H1 (cell line): Measurements from ENCODE around the gene TLR8. TPM values are rescaled to one million over a fixed set of nuclear protein-coding genes. Genes with fewer than 3 reads are reported as not detected.

ENCODE experiments used
- CTCF ChIA-PET: fragments of 300-600 bp; sonication (Branson Sonifier 250); formaldehyde crosslinking; loops from one replicate; lab custom pipeline; 2021; ENCODE audit not compliant: partially characterized antibody; lab: Charles Lee
- POLR2A ChIA-PET: fragments of 300-600 bp; sonication (Branson Sonifier 250); formaldehyde crosslinking; loops from one replicate; lab custom pipeline; 2021; ENCODE audit warnings: inconsistent platforms; ENCODE audit not compliant: partially characterized antibody; lab: Charles Lee
- DNase-seq, 2 experiments: peaks; one replicate each; pipeline versions ENCODE4 v3.0.0 to v3.0.0-alpha.2; 2010 to 2022; ENCODE audit warnings: low spot score in 2 of 2, low read depth in 1 of 2, mixed read lengths in 1 of 2
- FAIRE-seq: peaks from 2 replicates; lab custom pipeline; 2011; peaks lifted over from hg19 to GRCh38; lab: Jason Lieb, UNC
- H2AFZ ChIP-seq: 2 replicates; pipeline ENCODE4 v1.8.1; 2012; ENCODE audit warnings: low read length, inconsistent platforms
- H2AK5ac ChIP-seq: 2 replicates; pipeline ENCODE4 v1.6.1; 2013; ENCODE audit warnings: low read depth, low read length
- H2BK120ac ChIP-seq: replicated peaks from 2 replicates; pipeline ENCODE3; 2013; ENCODE audit warnings: low read depth, low read length, inconsistent platforms
- H2BK12ac ChIP-seq: 2 replicates; pipeline ENCODE4 v1.6.1; 2013; ENCODE audit warnings: low read depth, low read length
- H2BK15ac ChIP-seq: 2 replicates; pipeline ENCODE4 v1.6.1; 2013; ENCODE audit warnings: low read length
- H2BK20ac ChIP-seq: 2 replicates; pipeline ENCODE4 v1.6.1; 2013; ENCODE audit warnings: low read length
- H2BK5ac ChIP-seq: 2 replicates; pipeline ENCODE4 v1.6.1; 2013; ENCODE audit warnings: low read depth, low read length
- H3K14ac ChIP-seq: 2 replicates; pipeline ENCODE4 v1.6.1; 2013; ENCODE audit warnings: inconsistent platforms; ENCODE audit not compliant: insufficient read length
- H3K18ac ChIP-seq: 2 replicates; pipeline ENCODE4 v1.6.1; 2013; ENCODE audit warnings: low read length; ENCODE audit errors: extremely low read depth
- H3K23ac ChIP-seq: 2 replicates; pipeline ENCODE4 v1.6.1; 2013; ENCODE audit warnings: inconsistent platforms; ENCODE audit not compliant: insufficient read length
- H3K23me2 ChIP-seq: 2 replicates; pipeline ENCODE4 v1.6.1; 2013; ENCODE audit warnings: low read depth, low read length
- H3K27ac ChIP-seq: 2 replicates; pipeline ENCODE4 v1.6.1; 2011; ENCODE audit warnings: low read depth, low read length, inconsistent platforms
- H3K27me3 ChIP-seq, 4 experiments: replicated peaks in 1 of 4; 1 replicate in 1 of 4; 2 replicates in 3 of 4; pipeline versions ENCODE4 v1.6.1 to v1.8.1; 2011 to 2013; ENCODE audit warnings: low read length in 3 of 4, mild to moderate bottlenecking in 3 of 4, inconsistent platforms in 2 of 4, mixed read lengths in 2 of 4, moderate library complexity in 1 of 4; ENCODE audit not compliant: control insufficient read depth in 3 of 4, insufficient read depth in 3 of 4; ENCODE audit errors: extremely low read depth in 1 of 4
- H3K36me3 ChIP-seq, 4 experiments: 2 replicates each; pipeline versions ENCODE4 v1.6.1 to v1.8.1; 2011 to 2013; ENCODE audit warnings: mild to moderate bottlenecking in 4 of 4, low read length in 3 of 4, moderate library complexity in 2 of 4, control low read depth in 1 of 4, inconsistent platforms in 1 of 4; ENCODE audit not compliant: insufficient read depth in 4 of 4, control insufficient read depth in 2 of 4
- H3K4ac ChIP-seq: replicated peaks from 2 replicates; pipeline ENCODE3; 2013; ENCODE audit warnings: low read length, low read depth, mixed read lengths, inconsistent platforms; ENCODE audit not compliant: insufficient read length
- H3K4me1 ChIP-seq, 4 experiments: replicated peaks in 1 of 4; 1 replicate in 1 of 4; 2 replicates in 3 of 4; pipeline versions ENCODE4 v1.6.1 to v1.8.1; 2011 to 2013; ENCODE audit warnings: low read length in 3 of 4, inconsistent platforms in 2 of 4, mixed read lengths in 1 of 4; ENCODE audit not compliant: insufficient read depth in 4 of 4, control insufficient read depth in 3 of 4
- H3K4me2 ChIP-seq, 2 experiments: 2 replicates each; pipeline versions ENCODE4 v1.6.1 to v1.8.1; 2011 to 2013; ENCODE audit warnings: low read depth in 2 of 2, low read length in 2 of 2, control low read depth in 1 of 2, inconsistent platforms in 1 of 2, mild to moderate bottlenecking in 1 of 2; ENCODE audit not compliant: insufficient read depth in 1 of 2
- H3K4me3 ChIP-seq, 4 experiments: fragments of 200-600, 300-600 bp in 1 of 4; sonication (generic), shearing (Covaris generic), sonication (Bioruptor Twin) in 1 of 4; 2 replicates each; pipeline versions ENCODE4 v1.5.1 to v1.8.1; 2011 to 2016; ENCODE audit warnings: low read length in 4 of 4, low read depth in 3 of 4, control low read depth in 2 of 4, inconsistent platforms in 2 of 4, mild to moderate bottlenecking in 2 of 4, mixed read lengths in 1 of 4, moderate library complexity in 1 of 4; ENCODE audit not compliant: insufficient read depth in 2 of 4; ENCODE audit errors: extremely low read depth in 1 of 4
- H3K56ac ChIP-seq: replicated peaks from 2 replicates; pipeline ENCODE3; 2013; ENCODE audit warnings: low read depth, mild to moderate bottlenecking, mixed read lengths, low read length, inconsistent platforms; ENCODE audit not compliant: insufficient read length
- H3K79me1 ChIP-seq: 2 replicates; pipeline ENCODE4 v1.6.1; 2013; ENCODE audit warnings: low read depth, low read length, control low read depth
- H3K79me2 ChIP-seq, 2 experiments: 2 replicates each; pipeline versions ENCODE4 v1.6.1 to v1.8.1; 2012 to 2013; ENCODE audit warnings: low read length in 2 of 2, mild to moderate bottlenecking in 2 of 2, inconsistent platforms in 1 of 2; ENCODE audit not compliant: insufficient read depth in 2 of 2, control insufficient read depth in 1 of 2
- H3K9ac ChIP-seq, 4 experiments: replicated peaks in 1 of 4; 1 replicate in 1 of 4; 2 replicates in 3 of 4; pipeline versions ENCODE4 v1.6.1 to v1.8.1; 2011 to 2013; ENCODE audit warnings: low read depth in 3 of 4, low read length in 3 of 4, control low read depth in 2 of 4, mild to moderate bottlenecking in 2 of 4, moderate library complexity in 2 of 4, inconsistent platforms in 1 of 4; ENCODE audit errors: extremely low read depth in 1 of 4
- H3K9me3 ChIP-seq, 2 experiments: 2 replicates each; pipeline versions ENCODE4 v1.6.1 to v1.8.1; 2012 to 2013; ENCODE audit warnings: mild to moderate bottlenecking in 2 of 2, moderate library complexity in 2 of 2, control low read depth in 1 of 2, inconsistent platforms in 1 of 2, low read depth in 1 of 2, low read length in 1 of 2, mixed read lengths in 1 of 2; ENCODE audit not compliant: insufficient read depth in 2 of 2
- H4K20me1 ChIP-seq, 2 experiments: replicated peaks in 1 of 2; 2 replicates each; pipeline versions ENCODE3 to v1.8.1; 2011 to 2013; ENCODE audit warnings: inconsistent platforms in 2 of 2, low read length in 2 of 2, mild to moderate bottlenecking in 1 of 2; ENCODE audit not compliant: insufficient read depth in 2 of 2, control insufficient read depth in 1 of 2
- H4K5ac ChIP-seq: 2 replicates; pipeline ENCODE4 v1.6.1; 2013; ENCODE audit warnings: low read length, low read depth, mixed read lengths, inconsistent platforms; ENCODE audit not compliant: insufficient read length
- H4K8ac ChIP-seq: 2 replicates; pipeline ENCODE4 v1.8.0; 2013; ENCODE audit warnings: mild to moderate bottlenecking, moderate library complexity, low read length, inconsistent platforms; ENCODE audit not compliant: insufficient read depth; ENCODE audit errors: extremely low read depth
- H4K91ac ChIP-seq: replicated peaks from 2 replicates; pipeline ENCODE3; 2013; ENCODE audit warnings: low read length, mixed read lengths, inconsistent platforms; ENCODE audit not compliant: insufficient read length
- CBX8 ChIP-seq: fragments of 300-800, 300-1000 bp; sonication (generic); IDR thresholded peaks from 2 replicates; pipeline ENCODE4 v1.7.1; 2016; ENCODE audit warnings: low read depth, low read length, borderline replicate concordance
- E2F6 ChIP-seq: IDR thresholded peaks from 2 replicates; pipeline ENCODE4 v1.6.1; 2012; ENCODE audit warnings: inconsistent platforms
- EP300 ChIP-seq, 2 experiments: IDR thresholded peaks; 1 replicate in 1 of 2; 2 replicates in 1 of 2; pipeline ENCODE4 v1.6.1; 2011 to 2012; ENCODE audit warnings: low read depth in 2 of 2, low read length in 2 of 2, mild to moderate bottlenecking in 2 of 2, borderline replicate concordance in 1 of 2, inconsistent platforms in 1 of 2, moderate library complexity in 1 of 2
- GTF2F1 ChIP-seq: IDR thresholded peaks from 2 replicates; pipeline ENCODE4 v1.6.1; 2012; ENCODE audit warnings: low read depth, low read length, improper control_type of control experiment, borderline replicate concordance
- KDM4A ChIP-seq: IDR thresholded peaks from one replicate; pipeline ENCODE4 v1.7.1; 2012; ENCODE audit warnings: low read depth, mild to moderate bottlenecking, moderate library complexity, low read length, inconsistent platforms; ENCODE audit not compliant: severe bottlenecking
- MAFK ChIP-seq: IDR thresholded peaks from 2 replicates; pipeline ENCODE4 v1.6.1; 2012; ENCODE audit warnings: low read depth, mild to moderate bottlenecking, improper control_type of control experiment, low read length
- RBBP5 ChIP-seq: IDR thresholded peaks from 2 replicates; pipeline ENCODE4 v1.7.1; 2012; ENCODE audit warnings: low read depth, mild to moderate bottlenecking, inconsistent platforms, low read length, moderate library complexity, borderline replicate concordance
- SIRT6 ChIP-seq: IDR thresholded peaks from one replicate; pipeline ENCODE4 v1.7.1; 2012; ENCODE audit warnings: low read length, inconsistent platforms
- SIX5 ChIP-seq: IDR thresholded peaks from 2 replicates; pipeline ENCODE4 v1.6.1; 2011; ENCODE audit warnings: mild to moderate bottlenecking, low read depth, low read length
- TEAD4 ChIP-seq: IDR thresholded peaks from 2 replicates; pipeline ENCODE4 v1.6.1; 2012; ENCODE audit warnings: low read depth, low read length, inconsistent platforms, mixed read lengths
- WGBS, 2 experiments: shearing (Covaris generic) in 1 of 2; methylation state at CpG; one replicate each; pipeline versions ENCODE4 v1.1.6 to v1.1.7; 2013 to 2015; ENCODE audit warnings: low lambda C conversion rate in 2 of 2, mixed read lengths in 2 of 2, inconsistent platforms in 1 of 2, low coverage in 1 of 2, missing lambda C conversion rate in 1 of 2; ENCODE audit not compliant: insufficient replicate concordance in 2 of 2, insufficient coverage in 1 of 2, insufficient read length in 1 of 2; ENCODE audit errors: extremely low coverage in 1 of 2, missing lambda C conversion rate in 1 of 2; 5-methylcytosine and 5-hydroxymethylcytosine counted together
- polyA plus RNA-seq, 7 experiments: library from polyadenylated mRNA; depleted of rRNA in 3 of 7; stranded (reverse) in 5 of 7; unstranded in 2 of 7; fragments of >200 nt in 5 of 7; fragments of 200-250 nt in 2 of 7; gene quantifications; 1 replicate in 5 of 7; 2 replicates in 1 of 7; 4 replicates in 1 of 7; pipeline versions ENCODE4 v1.2.1 to v1.2.3, GENCODE V29; 2011 to 2013; ENCODE audit warnings: missing spikeins in 2 of 7, mixed read lengths in 2 of 7
- total RNA-seq: library from RNA; stranded (reverse); fragmentation: NEBNext Ultra II Directional; extraction: Animal tissue kit (Norgen Biotek cat#: 25700); gene quantifications from 2 replicates; pipeline ENCODE4 v1.2.1, GENCODE V29; 2021

The TLR8 gene
- total and polyA plus RNA-seq, 2 of the 8 experiments (the other 6 are each of a cell fraction or from before 2014, with no cell fraction given) = not detected

GRCh38 chrX:12946838-12947544 is 40.6 kb downstream of the TLR8 start:
- no peak overlapping the region for H3K56ac ChIP-seq
- H2BK20ac ChIP-seq = no peak overlapping the region
- H3K4me3 ChIP-seq = no peak overlapping the region
- no peaks in the 10 kb centered on the region for H3K9me3 ChIP-seq
- no peak overlapping the region for H3K14ac ChIP-seq
- H4K20me1 ChIP-seq = no peaks in the 10 kb centered on the region
- ChIA-PET POLR2A (interaction anchor here (0.5 to 1.3 kb wide), 5 partner anchors 27 to 674 kb away, joined by 3 to 5 read pairs (median 3); no protein-coding TSS in a partner anchor), CTCF (interaction anchor here (0.6 to 2.2 kb wide), 34 partner anchors 10 to 800 kb away, joined by 3 to 10 read pairs (median 3); no protein-coding TSS in a partner anchor)
- H4K5ac ChIP-seq = peak overlapping the region; percentile 60
- no peak overlapping the region for H3K4ac ChIP-seq
- H3K4me2 ChIP-seq = no peak overlapping the region
- no peak overlapping the region for H3K9ac ChIP-seq
- H3K23ac ChIP-seq = no peak overlapping the region
- H4K8ac ChIP-seq = no peak overlapping the region
- peak; percentile 54 to 86 for DNase-seq
- no peaks in the 10 kb centered on the region for H3K79me1 ChIP-seq
- peak overlapping the region; percentile 67; the same call in 1 of the 2 replicates for H3K27ac ChIP-seq
- H3K79me2 ChIP-seq = no peaks in the 10 kb centered on the region
- 44% methylated on average over 5 of the region's 5 CpGs; no CpG with 5 or more reads in 1 of the 2 experiments for WGBS, 2 experiments
- no peaks in the 10 kb centered on the region for H3K36me3 ChIP-seq
- H4K91ac ChIP-seq = no peak overlapping the region
- H2BK12ac ChIP-seq = no peak overlapping the region
- H3K4me1 ChIP-seq = peaks cover 0 to 7% (median 5%) of the 10 kb centered on the region in 4 experiments; a peak in 5 of 7 replicates
- no peak for FAIRE-seq
- no peaks in the 10 kb centered on the region for H3K23me2 ChIP-seq
- no peak overlapping the region for H2BK120ac ChIP-seq
- no peaks in the 10 kb centered on the region for H3K27me3 ChIP-seq
- H2BK15ac ChIP-seq = no peak overlapping the region
- H2BK5ac ChIP-seq = 0 out of 2 replicates have a peak overlapping the region, but pooled peaks have one; percentile 63
- H3K18ac ChIP-seq = no peak overlapping the region
- no peak overlapping the region for H2AFZ ChIP-seq
- no peak overlapping the region for H2AK5ac ChIP-seq
- TF ChIP-seq EP300 (IDR thresholded peaks at IDR 0.05; ENCODE audit: borderline replicate concordance in 1 of 2, low read depth in 2 of 2, low read length in 2 of 2) (0 out of 3 replicates have a peak, but pooled peaks of 1 of the 2 experiments have one; percentile 15), E2F6 (no peak), SIRT6 (no peak), SIX5 (no peak), TEAD4 (peak; percentile 86), RBBP5 (no peak), CBX8 (no peak), GTF2F1 (no peak), MAFK (no peak), KDM4A (no peak)
